Effector memory CD4-positive, alpha-beta T cell (primary cell): ENCODE results near the gene LSM14A.
"Not testable (repeated sequence)": the region's sequence is repeated elsewhere in the genome, so short reads cannot be mapped to it uniquely, and the experiment has no call there.

Source experiments
- DNase-seq, 3 donors: peaks; one replicate each; pipeline ENCODE4 v3.0.0-alpha.2; 2020
- H3K27ac ChIP-seq: 2 replicates; pipeline ENCODE4 v1.7.0; 2013; ENCODE audit warnings: mild to moderate bottlenecking, low read length, moderate library complexity; ENCODE audit not compliant: insufficient read depth, poor library complexity, severe bottlenecking
- H3K27me3 ChIP-seq: replicated peaks from 2 replicates; pipeline ENCODE4 v1.7.0; 2013; ENCODE audit warnings: mild to moderate bottlenecking, low read length; ENCODE audit not compliant: insufficient read depth, control insufficient read depth, poor library complexity, severe bottlenecking
- H3K36me3 ChIP-seq: 2 replicates; pipeline ENCODE4 v1.7.0; 2013; ENCODE audit warnings: mild to moderate bottlenecking, low read length, moderate library complexity; ENCODE audit not compliant: control insufficient read depth, insufficient read depth
- H3K4me1 ChIP-seq: 2 replicates; pipeline ENCODE4 v1.7.0; 2013; ENCODE audit warnings: low read length, mild to moderate bottlenecking; ENCODE audit not compliant: control insufficient read depth, insufficient read depth, poor library complexity, severe bottlenecking
- H3K4me3 ChIP-seq: 2 replicates; pipeline ENCODE4 v1.7.0; 2013; ENCODE audit warnings: low read length, low read depth, mild to moderate bottlenecking; ENCODE audit not compliant: insufficient read depth, poor library complexity, severe bottlenecking
- H3K9me3 ChIP-seq: 2 replicates; pipeline ENCODE4 v1.7.0; 2013; ENCODE audit warnings: mild to moderate bottlenecking, low read length, moderate library complexity; ENCODE audit not compliant: control insufficient read depth

Gene LSM14A

DNA sequence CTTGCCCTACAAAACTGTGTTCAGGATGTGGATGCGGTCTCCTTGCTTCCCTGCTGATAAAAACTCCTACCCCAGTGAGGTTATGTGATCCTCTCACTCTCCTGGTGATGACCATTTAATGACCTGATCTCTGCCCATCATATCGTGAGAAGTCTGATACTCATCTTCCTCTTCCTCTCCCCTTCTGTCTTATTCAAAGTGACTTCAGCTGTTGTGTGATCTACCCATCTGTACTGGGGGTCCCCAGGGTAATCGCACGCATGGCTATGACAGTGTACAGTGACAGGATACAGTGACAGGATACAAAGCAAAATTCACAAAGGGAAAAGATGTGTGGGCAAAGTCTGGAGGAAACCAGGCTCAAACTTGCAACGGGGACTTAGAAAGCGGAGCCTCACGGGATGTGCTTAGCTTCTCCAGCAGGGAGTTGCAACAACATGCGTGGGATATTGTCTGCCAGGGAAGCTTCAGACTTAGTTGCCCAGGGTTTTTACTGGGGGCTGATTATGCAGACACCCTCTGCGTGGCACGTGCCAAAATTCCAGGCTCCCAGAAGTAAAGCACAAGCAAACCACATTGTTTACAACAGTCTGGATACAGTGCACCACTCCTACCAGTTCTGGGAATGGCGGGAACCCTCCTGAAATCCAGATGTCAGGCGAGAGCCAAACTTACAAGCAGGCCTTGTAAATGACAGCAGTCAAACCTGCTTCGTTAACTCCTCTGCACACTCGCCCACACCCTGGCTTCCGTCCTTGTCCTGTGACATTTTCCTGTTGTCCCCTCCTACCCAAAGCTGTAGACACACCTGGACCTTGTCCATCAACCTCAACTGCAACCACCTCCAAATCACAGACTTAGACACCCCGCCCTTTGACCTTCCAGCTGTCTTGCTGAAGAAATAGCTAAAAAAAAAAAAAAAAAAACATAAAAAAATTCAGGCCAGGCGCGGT, 64.0 kb downstream of the LSM14A start:
- Histone ChIP-seq H3K4me3 (no peak overlapping the region), H3K4me1 (peaks cover 8% of the 10 kb centered on the region), H3K9me3 (no peaks in the 10 kb centered on the region), H3K36me3 (no peaks in the 10 kb centered on the region), H3K27me3 (no peaks in the 10 kb centered on the region), H3K27ac (no peak overlapping the region)
- no peak for DNase-seq

DNA sequence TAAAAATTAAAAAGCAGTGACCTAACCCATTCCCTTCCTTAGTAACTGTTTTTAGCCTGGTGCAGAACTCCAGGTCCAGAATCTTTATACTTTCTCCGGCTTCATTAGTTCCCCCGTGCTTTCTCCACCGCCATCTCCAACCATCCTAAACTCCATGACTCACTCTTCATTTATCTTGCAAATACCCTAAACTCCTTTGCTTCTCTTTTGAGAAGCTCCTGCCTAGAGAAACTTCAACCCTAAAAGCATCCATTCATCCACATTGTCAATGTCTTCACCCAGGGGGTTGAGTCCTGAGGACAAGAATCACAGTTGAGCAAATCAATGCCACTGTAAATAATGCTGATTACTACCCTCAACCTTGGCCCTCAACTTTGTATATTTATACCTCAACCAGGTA, 65.0 kb downstream of the LSM14A start:
- no peaks in the 10 kb centered on the region for H3K36me3 ChIP-seq
- H3K27ac ChIP-seq, result no peak overlapping the region
- H3K4me1 ChIP-seq, result peaks cover 8% of the 10 kb centered on the region
- H3K27me3 ChIP-seq, result no peaks in the 10 kb centered on the region
- H3K9me3 ChIP-seq, result no peaks in the 10 kb centered on the region
- no peak overlapping the region for H3K4me3 ChIP-seq
- no peak for DNase-seq

DNA sequence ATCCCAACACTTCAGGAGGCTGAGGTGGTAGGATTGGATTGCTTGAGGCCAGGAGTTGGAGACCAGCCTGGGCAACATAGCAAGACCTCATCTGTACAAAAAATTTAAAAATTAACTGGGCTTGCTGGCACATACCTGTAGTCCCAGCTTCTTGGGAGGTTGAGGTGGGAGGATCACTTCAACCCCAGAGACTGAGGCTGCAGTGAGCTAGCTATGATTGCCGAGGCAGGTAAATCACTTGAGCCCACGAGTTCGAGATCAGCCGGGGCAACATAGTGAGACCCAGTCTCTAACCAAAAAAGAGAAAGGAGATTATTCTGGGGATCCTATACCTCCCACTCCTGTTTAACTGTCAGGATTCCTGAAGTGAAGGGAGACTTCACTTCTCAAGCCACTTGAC, 65.6 kb downstream of the LSM14A start:
- no peak for DNase-seq
- no peak overlapping the region for H3K4me3 ChIP-seq
- H3K36me3 ChIP-seq, result no peaks in the 10 kb centered on the region
- no peak overlapping the region for H3K27ac ChIP-seq
- H3K4me1 ChIP-seq, result peaks cover 1% of the 10 kb centered on the region
- no peaks in the 10 kb centered on the region for H3K27me3 ChIP-seq
- no peaks in the 10 kb centered on the region for H3K9me3 ChIP-seq

DNA sequence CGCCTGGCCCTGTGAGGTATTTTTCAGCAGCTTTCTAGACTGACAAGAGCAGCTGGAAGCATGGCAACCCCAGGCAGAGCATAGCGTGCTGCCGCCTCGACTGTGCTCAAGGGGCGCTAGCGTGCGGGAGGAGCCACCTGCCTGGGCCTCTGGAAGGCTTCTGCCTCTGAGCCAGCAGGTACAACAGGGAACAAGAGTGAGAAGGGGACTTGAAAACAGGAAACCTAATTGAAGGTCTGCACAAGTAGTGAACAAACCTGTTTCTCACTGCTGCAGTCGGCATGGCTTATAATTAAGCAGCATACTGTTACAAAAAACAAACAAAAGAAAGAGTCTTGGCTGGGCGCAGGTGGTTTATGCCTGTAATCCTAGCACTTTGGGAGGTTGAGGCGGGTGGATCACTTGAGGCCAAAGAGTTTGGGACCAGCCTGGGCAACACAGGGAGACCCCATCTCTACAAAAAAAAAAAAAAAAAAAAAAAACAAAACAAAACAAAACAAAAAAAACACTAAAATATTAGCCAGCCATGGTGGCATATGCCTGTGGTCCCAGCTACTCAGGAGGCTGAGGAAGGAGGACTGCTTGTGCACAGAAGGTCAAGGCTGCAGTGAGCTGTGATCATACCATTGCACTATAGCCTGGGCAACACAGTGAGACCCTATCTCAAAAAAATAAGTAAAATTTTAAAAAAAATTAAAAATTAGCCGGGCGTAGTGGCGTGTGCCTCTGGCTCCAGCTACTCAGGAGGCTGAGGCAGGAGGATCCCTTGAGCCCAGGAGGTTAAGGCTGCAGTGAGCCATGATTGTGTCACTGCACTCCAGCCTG, 69.4 kb downstream of the LSM14A start:
- Histone ChIP-seq H3K4me1 (no peaks in the 10 kb centered on the region), H3K27me3 (no peaks in the 10 kb centered on the region)
- no peak for DNase-seq

DNA sequence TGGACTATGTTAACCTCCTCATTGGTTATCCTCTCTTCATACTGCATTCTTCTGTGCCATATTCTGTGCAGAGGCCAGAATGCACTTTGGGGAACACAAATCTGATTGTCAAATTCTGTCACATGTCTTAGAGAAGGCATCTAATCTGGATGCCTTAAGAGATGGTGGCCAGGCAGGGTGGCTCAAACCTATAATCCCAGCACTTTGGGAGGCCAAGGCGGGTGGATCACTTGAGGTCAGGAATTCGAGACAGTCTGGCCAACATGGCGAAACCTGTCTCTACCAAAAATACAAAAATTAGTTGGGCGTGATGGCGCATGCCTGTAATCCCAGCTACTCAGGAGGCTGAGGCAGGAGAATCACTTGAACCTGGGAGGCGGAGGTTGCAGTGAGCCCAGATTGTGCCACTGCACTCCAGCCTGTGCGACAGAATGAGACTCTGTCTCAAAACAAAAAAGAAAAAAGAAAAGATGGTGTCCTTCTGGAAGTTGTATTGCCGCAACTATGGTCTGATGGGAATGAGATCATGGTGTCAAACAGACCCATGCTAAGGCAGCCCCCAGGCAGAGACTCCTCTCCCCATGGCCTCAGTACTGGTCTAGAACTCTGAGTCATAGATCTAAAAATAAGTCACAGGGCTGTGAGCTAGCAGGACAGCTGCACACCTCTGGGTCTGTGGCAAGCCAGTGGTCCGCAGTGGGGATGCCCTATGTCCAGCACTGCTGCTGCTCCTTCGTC, 71.0 kb downstream of the LSM14A start:
- H3K9me3 ChIP-seq, H3K27me3 ChIP-seq, H3K4me1 ChIP-seq, H3K36me3 ChIP-seq, H3K4me3 ChIP-seq, H3K27ac ChIP-seq, DNase-seq: not testable (repeated sequence)

More for the DNA sequence above, 69.4 kb downstream of the LSM14A start:
- H3K4me3 ChIP-seq, result no peak overlapping the region
- H3K27ac ChIP-seq, result no peak overlapping the region
- no peaks in the 10 kb centered on the region for H3K36me3 ChIP-seq
- no peaks in the 10 kb centered on the region for H3K9me3 ChIP-seq

DNA sequence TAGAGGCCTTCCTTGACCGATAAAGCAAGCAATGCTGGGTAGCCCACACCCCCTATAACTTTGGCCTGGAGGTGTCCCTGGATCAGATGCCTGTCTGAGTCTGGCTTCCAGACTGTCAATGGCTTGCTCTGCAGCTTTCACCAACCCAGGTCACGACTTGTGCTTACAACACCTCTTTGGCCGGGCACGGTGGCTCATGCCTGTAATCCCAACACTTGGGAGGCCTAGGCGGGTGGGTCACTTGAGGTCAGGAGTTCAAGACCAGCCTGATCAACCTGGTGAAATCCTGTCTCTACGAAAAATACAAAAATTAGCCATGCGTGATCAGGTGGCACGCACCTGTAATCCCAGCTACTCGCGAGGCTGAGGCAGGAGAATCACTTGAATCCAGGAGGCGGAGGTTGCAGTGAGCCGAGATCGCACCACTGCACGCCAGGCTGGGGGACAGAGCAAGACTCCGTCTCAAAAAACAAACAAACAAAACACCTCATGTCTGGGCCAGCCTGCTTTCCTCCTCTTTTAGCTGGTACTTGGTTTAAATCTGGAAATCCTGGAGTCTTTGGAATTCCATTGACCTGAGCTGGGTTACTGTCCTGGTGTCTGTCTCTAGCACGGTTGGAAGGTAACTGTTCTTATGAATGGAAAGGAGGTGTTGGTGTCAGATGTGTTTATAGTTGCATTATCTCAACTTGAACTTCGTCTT, 71.7 kb downstream of the LSM14A start:
- H3K9me3 ChIP-seq, result no peaks in the 10 kb centered on the region

DNA sequence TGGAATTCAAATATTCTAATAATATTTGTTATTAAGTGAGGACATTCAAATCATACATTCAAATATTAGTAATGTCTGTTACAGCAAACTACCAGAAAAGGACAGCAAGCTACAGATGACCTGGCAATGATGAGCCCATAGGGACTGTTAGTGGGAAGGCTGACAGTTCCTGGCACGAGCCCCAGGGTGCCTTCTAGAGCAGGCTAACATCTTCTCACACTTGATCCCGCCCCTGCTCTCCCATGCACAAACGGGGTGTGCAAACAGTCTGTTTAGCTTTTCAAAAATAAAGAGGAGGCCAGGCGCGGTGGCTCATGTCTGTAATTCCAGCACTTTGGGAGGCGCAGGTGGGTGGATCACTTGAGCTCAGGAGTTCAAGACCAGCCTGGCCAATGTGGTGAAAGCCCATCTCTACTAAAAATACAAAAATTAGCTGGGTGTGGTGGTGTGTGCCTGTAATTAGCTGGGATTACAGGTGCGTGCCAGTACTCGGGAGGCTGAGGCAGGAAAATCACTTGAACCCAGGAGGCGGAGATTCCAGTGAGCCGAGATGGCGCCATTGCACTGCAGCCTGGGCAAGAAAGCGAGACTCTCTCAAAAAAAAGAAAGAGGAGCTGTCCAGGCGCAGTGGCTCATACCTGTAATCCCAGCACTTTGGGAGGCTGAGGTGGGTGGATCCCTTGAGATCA, 72.5 kb downstream of the LSM14A start:
- no peak for DNase-seq
- no peaks in the 10 kb centered on the region for H3K9me3 ChIP-seq
- no peak overlapping the region for H3K27ac ChIP-seq
- no peaks in the 10 kb centered on the region for H3K36me3 ChIP-seq
- no peaks in the 10 kb centered on the region for H3K27me3 ChIP-seq
- no peak overlapping the region for H3K4me3 ChIP-seq
- H3K4me1 ChIP-seq, result no peaks in the 10 kb centered on the region

More for the DNA sequence above, 71.7 kb downstream of the LSM14A start:
- no peaks in the 10 kb centered on the region for H3K4me1 ChIP-seq
- DNase-seq, result no peak
- no peak overlapping the region for H3K4me3 ChIP-seq
- no peaks in the 10 kb centered on the region for H3K27me3 ChIP-seq
- no peak overlapping the region for H3K27ac ChIP-seq
- H3K36me3 ChIP-seq, result no peaks in the 10 kb centered on the region

DNA sequence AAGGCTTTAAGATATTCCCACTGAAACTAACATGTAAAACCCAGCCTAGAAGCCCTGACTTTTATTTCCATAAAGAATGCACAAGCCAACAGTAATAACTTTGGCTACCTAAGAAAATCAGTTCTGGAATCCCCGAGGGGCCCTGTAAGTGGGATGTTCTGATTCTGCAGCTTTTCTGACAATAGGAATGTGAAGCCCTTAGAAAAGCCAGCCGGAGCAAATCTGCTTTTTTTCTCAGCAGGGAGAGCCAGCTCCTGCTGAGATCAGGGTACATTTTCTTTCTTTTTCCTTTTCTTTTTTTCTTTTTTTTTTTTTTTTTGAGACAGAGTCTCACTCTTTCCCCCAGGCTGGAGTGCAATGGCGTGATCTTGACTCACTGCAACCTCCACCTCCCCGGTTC, 74.0 kb downstream of the LSM14A start:
- DNase-seq, result no peak
- Histone ChIP-seq H3K4me3 (no peak overlapping the region), H3K27ac (no peak overlapping the region), H3K9me3 (no peaks in the 10 kb centered on the region), H3K27me3 (no peaks in the 10 kb centered on the region), H3K4me1 (no peaks in the 10 kb centered on the region), H3K36me3 (no peaks in the 10 kb centered on the region)

DNA sequence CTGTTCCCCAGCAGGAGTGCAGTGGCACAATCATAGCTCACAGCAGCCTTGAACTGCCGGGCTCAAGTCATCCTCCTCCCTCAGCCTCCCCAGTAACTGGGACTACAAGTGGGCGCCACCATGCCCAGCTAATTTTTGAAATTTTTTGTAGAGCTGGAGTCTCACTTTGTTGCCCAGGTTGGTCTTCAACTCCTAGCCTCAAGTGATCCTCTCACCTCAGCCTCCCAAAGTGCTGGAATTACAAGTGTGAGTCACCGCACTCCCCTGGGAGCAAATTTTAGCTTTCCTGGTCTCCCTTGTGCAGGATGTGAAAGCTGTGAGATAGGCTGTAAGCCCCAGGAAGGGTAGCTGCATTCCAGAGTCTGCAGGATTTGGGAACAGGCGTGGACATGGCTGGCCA, 76.6 kb downstream of the LSM14A start:
- Histone ChIP-seq H3K9me3 (no peaks in the 10 kb centered on the region), H3K4me3 (no peak overlapping the region), H3K36me3 (no peaks in the 10 kb centered on the region), H3K4me1 (no peaks in the 10 kb centered on the region), H3K27ac (no peak overlapping the region), H3K27me3 (no peaks in the 10 kb centered on the region)
- DNase-seq, result no peak
